Lower lobe of right lung (tissue), 2 donors: Measurements from ENCODE around the gene PDCL3. TPM values are rescaled to one million over a fixed set of nuclear protein-coding genes. Genes with fewer than 3 reads are reported as not detected.
A peak's percentile ranks its signal among the peaks of the same experiment; 100 is the strongest.

Experiments used
- ATAC-seq, 2 donors: fragments of 200-7000 bp; cut with Tn5 transposase; one replicate each; pipeline ENCODE4 v1.9.1; 2020 to 2022; ENCODE audit warnings: mild to moderate bottlenecking in 2 of 2, moderate library complexity in 2 of 2
- DNase-seq: peaks from one replicate; pipeline ENCODE4 v3.0.0-alpha.2; 2020
- H3K27ac ChIP-seq: fragments of 200-600 bp; one replicate; pipeline ENCODE4 v1.8.0; 2022
- H3K27me3 ChIP-seq: fragments of 200-600 bp; one replicate; pipeline ENCODE4 v1.8.0; 2022; ENCODE audit warnings: low read depth
- H3K36me3 ChIP-seq: fragments of 200-600 bp; one replicate; pipeline ENCODE4 v1.8.0; 2022; ENCODE audit warnings: mild to moderate bottlenecking
- H3K4me1 ChIP-seq: fragments of 200-600 bp; one replicate; pipeline ENCODE4 v1.8.0; 2022
- H3K4me3 ChIP-seq: fragments of 200-600 bp; one replicate; pipeline ENCODE4 v1.8.0; 2022; ENCODE audit warnings: mild to moderate bottlenecking
- H3K9me3 ChIP-seq: fragments of 200-600 bp; one replicate; pipeline ENCODE4 v1.8.0; 2022
- CTCF ChIP-seq: fragments of 200-600 bp; IDR thresholded peaks from one replicate; pipeline ENCODE4 v1.8.0; 2022; ENCODE audit warnings: antibody characterized with exemption, mild to moderate bottlenecking
- intact Hi-C: fragments of 100-400 bp; cut with DNase I; formaldehyde crosslinking; loops from one replicate; pipeline ENCODE4 v1.11.0; 2022
- total RNA-seq: library from RNA; stranded (reverse); fragmentation: NEBNext Ultra II Directional; extraction: Animal tissue kit (Norgen Biotek cat#: 25700); gene quantifications from one replicate; pipeline ENCODE4 v1.2.1, GENCODE V29; 2021
- donor health status: DM: no; HTN: yes; CAD: no; lungs with severe emphysema.

Gene PDCL3
- total RNA-seq, 1 donor from 2014 or later, result 16.0 TPM

GRCh38 chr2:100571668-100572067 is 8.9 kb downstream of the PDCL3 start:
- intact Hi-C loops, result no loop called here
- H3K36me3 ChIP-seq, result peaks cover 86% of the 10 kb centered on the region
- H3K27me3 ChIP-seq, result no peaks in the 10 kb centered on the region
- H3K9me3 ChIP-seq, result no peaks in the 10 kb centered on the region
- no peak for DNase-seq
- TF ChIP-seq CTCF, result no peak
- ATAC-seq, result peak in 1 of 2 donors; percentile 50
- no peak overlapping the region for H3K27ac ChIP-seq
- H3K4me3 ChIP-seq, result no peak overlapping the region
- H3K4me1 ChIP-seq, result no peaks in the 10 kb centered on the region

GRCh38 chr2:100577777-100578176 is 15.0 kb downstream of the PDCL3 start:
- H3K9me3 ChIP-seq, result no peaks in the 10 kb centered on the region
- H3K27me3 ChIP-seq, result no peaks in the 10 kb centered on the region
- ATAC-seq, result no peak
- intact Hi-C loops, result no loop called here
- DNase-seq, result no peak
- H3K4me1 ChIP-seq, result peaks cover 16% of the 10 kb centered on the region
- TF ChIP-seq CTCF, result no peak
- no peak overlapping the region for H3K27ac ChIP-seq
- H3K4me3 ChIP-seq, result no peak overlapping the region
- H3K36me3 ChIP-seq, result peaks cover 33% of the 10 kb centered on the region

GRCh38 chr2:100580367-100581276 is 17.8 kb downstream of the PDCL3 start:
- Histone ChIP-seq H3K27me3 (no peaks in the 10 kb centered on the region), H3K4me1 (peaks cover 16% of the 10 kb centered on the region), H3K4me3 (no peak overlapping the region), H3K27ac (peak overlapping the region; percentile 72), H3K36me3 (peaks cover 14% of the 10 kb centered on the region), H3K9me3 (no peaks in the 10 kb centered on the region)
- intact Hi-C loops, result no loop called here
- ATAC-seq, result peak; percentile 73 to 78
- TF ChIP-seq CTCF, result no peak
- peak; percentile 70 for DNase-seq

- Histone ChIP-seq H3K27ac (peak overlapping the region; percentile 72), H3K9me3 (no peaks in the 10 kb centered on the region), H3K4me3 (no peak overlapping the region), H3K36me3 (peaks cover 8% of the 10 kb centered on the region), H3K27me3 (no peaks in the 10 kb centered on the region), H3K4me1 (peaks cover 16% of the 10 kb centered on the region)
- intact Hi-C loops, result no loop called here
- ATAC-seq (no peak), DNase-seq (no peak)
- no peak for TF ChIP-seq CTCF
These were observed 18.5 kb downstream of the PDCL3 start for GRCh38 chr2:100581277-100581612.

GRCh38 chr2:100584816-100585215 is 22.0 kb downstream of the PDCL3 start:
- Histone ChIP-seq H3K36me3 (no peaks in the 10 kb centered on the region), H3K27me3 (no peaks in the 10 kb centered on the region), H3K27ac (no peak overlapping the region), H3K9me3 (no peaks in the 10 kb centered on the region), H3K4me1 (peaks cover 16% of the 10 kb centered on the region), H3K4me3 (no peak overlapping the region)
- no peak for TF ChIP-seq CTCF
- no peak for ATAC-seq
- no peak for DNase-seq
- intact Hi-C loops, result no loop called here
